Esophagus (tissue), 2 donors: ENCODE measurements around the gene NOM1. TPM values are rescaled to one million over a fixed set of nuclear protein-coding genes. Genes with fewer than 3 reads are reported as not detected.
"Not testable (repeated sequence)": the region's sequence is repeated elsewhere in the genome, so short reads cannot be mapped to it uniquely, and the experiment has no call there.

Experiments
- H3K27ac ChIP-seq, 2 donors: one replicate each; pipeline ENCODE4 v1.5.1; 2013; ENCODE audit warnings: low read depth in 2 of 2, mild to moderate bottlenecking in 2 of 2, inconsistent platforms in 1 of 2, low read length in 1 of 2, moderate library complexity in 1 of 2
- H3K27me3 ChIP-seq, 2 donors: one replicate each; pipeline ENCODE4 v1.6.1; 2013; ENCODE audit warnings: low read length in 2 of 2, control low read depth in 1 of 2, mild to moderate bottlenecking in 1 of 2; ENCODE audit not compliant: insufficient read depth in 2 of 2, control insufficient read depth in 1 of 2
- H3K36me3 ChIP-seq, 2 donors: one replicate each; pipeline ENCODE4 v1.6.1; 2013; ENCODE audit warnings: low read length in 1 of 2; ENCODE audit not compliant: control insufficient read depth in 2 of 2, insufficient read depth in 2 of 2
- H3K4me1 ChIP-seq, 2 donors: one replicate each; pipeline ENCODE4 v1.6.1; 2013; ENCODE audit warnings: low read length in 1 of 2; ENCODE audit not compliant: control insufficient read depth in 2 of 2, insufficient read depth in 2 of 2
- H3K4me3 ChIP-seq, 2 donors: one replicate each; pipeline ENCODE4 v1.5.1; 2013; ENCODE audit warnings: low read length in 2 of 2, mild to moderate bottlenecking in 2 of 2, low read depth in 1 of 2, moderate library complexity in 1 of 2
- H3K9me3 ChIP-seq, 2 donors: one replicate each; pipeline ENCODE4 v1.6.1; 2013; ENCODE audit warnings: mild to moderate bottlenecking in 2 of 2, low read depth in 1 of 2, low read length in 1 of 2, moderate library complexity in 1 of 2; ENCODE audit not compliant: control insufficient read depth in 2 of 2, insufficient read depth in 1 of 2
- WGBS, 2 donors: extraction: QIAGEN DNeasy Blood & Tissue Kit; methylation state at CpG; one replicate each; pipeline ENCODE4 v1.1.7; 2013; 5-methylcytosine and 5-hydroxymethylcytosine counted together
- polyA plus RNA-seq, 2 donors: library from polyadenylated mRNA; stranded (reverse); fragments of 200-250 nt; gene quantifications; one replicate each; pipeline ENCODE4 v1.2.3, GENCODE V29; 2013
- donor health status: healthy with polysubstance abuse.
- donor health status: Bipolar disorder and iron deficiency.

Gene NOM1
- polyA plus RNA-seq, 2 donors = 7.0 to 9.2 TPM

DNA sequence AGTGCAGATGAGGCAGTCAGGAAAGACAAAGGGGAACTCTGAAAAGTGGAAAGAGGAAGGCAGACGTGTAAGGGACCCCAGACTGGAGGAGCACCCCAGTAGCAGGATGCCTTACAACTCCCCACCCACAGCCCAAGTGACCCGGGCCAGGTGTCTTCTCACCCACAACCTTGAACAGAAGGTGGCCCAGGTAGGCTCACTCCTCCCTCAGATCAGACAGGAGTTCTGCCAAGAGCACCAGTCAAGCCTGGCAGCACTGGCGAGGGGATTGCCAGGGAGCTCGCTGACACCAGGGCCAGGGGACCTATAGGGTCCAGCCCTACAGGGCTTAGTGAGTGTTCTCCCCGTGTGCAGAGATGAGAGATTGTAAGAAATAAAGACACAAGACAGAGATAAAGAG is 29.4 kb upstream of the NOM1 start:
- Histone ChIP-seq H3K36me3 (no peaks in the 10 kb centered on the region), H3K4me3 (no peak overlapping the region), H3K9me3 (no peaks in the 10 kb centered on the region), H3K27ac (no peak overlapping the region), H3K27me3 (no peaks in the 10 kb centered on the region), H3K4me1 (no peaks in the 10 kb centered on the region)
- whole genome bisulfite sequencing, 2 donors = 66 to 78% methylated on average over 5 of the region's 5 CpGs

GRCh38 chr7:156920487-156921373 is 28.8 kb upstream of the NOM1 start:
- not testable (repeated sequence) for H3K4me1 ChIP-seq, H3K27me3 ChIP-seq, H3K9me3 ChIP-seq, H3K36me3 ChIP-seq, H3K4me3 ChIP-seq, H3K27ac ChIP-seq
- 85 to 86% methylated on average over 24 of the region's 24 CpGs for whole genome bisulfite sequencing, 2 donors

- not testable (repeated sequence) for H3K27me3 ChIP-seq, H3K27ac ChIP-seq, H3K4me1 ChIP-seq, H3K4me3 ChIP-seq, H3K9me3 ChIP-seq, H3K36me3 ChIP-seq
- WGBS, 2 donors = 80 to 84% methylated on average over 6 of the region's 6 CpGs
Observed at GRCh38 chr7:156922304-156922703, 27.2 kb upstream of the NOM1 start.

DNA sequence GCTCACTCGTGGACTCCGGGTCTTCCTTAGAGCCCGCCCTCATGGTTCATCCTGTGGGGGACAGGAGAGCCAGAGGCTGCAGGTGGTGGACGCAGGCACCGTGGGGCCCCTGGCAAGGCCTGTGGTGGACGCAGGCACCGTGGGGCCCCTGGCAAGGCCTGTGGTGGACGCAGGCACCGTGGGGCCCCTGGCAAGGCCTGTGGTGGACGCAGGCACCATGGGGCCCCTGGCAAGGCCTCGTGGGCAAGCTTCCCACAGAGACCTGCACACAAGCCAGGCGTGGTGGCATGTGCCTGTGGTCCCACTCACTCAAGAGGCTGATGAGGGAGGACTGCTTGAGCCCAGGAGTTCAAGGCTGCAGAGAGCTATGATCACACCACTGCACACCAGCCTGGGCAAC is 23.7 kb upstream of the NOM1 start:
- H3K9me3 ChIP-seq, H3K27me3 ChIP-seq, H3K36me3 ChIP-seq, H3K4me1 ChIP-seq, H3K27ac ChIP-seq, H3K4me3 ChIP-seq: not testable (repeated sequence)
- WGBS, 2 donors = 90 to 94% methylated on average over 12 of the region's 12 CpGs

DNA sequence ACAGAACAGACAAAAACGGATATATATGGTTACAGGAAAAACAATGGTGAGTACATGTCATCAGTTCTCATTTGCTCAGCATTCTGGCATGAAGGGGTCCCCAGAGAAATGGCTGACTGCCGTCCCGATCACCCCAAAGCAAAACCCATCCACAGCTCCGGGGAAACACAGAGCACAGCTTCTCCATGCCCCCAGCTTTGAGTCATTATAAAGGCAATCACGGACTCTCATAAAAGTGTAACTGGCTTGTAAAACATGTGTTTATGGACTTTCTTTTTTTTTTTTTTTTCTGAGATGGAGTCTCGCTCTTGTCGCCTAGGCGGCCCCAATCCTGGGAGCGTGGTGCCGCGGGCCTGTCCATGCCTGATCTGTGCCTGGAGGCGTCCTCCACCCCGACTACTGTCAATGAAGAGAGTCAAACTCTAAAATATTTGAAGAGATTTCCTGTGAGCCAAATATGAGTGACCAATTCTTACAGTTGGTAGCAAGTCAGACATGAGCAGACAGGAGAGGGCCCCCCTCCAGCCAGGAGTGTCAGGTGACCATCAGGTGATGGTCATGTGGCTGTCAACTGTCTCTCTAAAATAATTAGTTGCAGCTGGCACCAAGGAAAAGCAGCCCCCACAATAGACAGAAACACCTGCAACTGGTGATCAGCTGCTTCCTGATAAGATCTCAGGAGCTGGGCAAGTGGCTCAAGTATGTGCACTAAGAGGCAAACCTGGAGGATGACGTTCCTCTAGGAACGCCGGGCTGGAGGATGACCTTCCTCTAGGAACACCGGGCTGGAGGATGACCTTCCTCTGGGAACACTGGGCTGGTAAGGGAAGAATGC is 21.7 kb upstream of the NOM1 start:
- WGBS, 2 donors = 59 to 64% methylated on average over 17 of the region's 17 CpGs
- Histone ChIP-seq H3K4me3 (no peak overlapping the region), H3K27me3 (no peaks in the 10 kb centered on the region), H3K4me1 (no peaks in the 10 kb centered on the region), H3K36me3 (no peaks in the 10 kb centered on the region), H3K27ac (peak overlapping the region in 1 of 2 donors; percentile 22), H3K9me3 (no peaks in the 10 kb centered on the region)

GRCh38 chr7:156928406-156928747 is 21.1 kb upstream of the NOM1 start:
- no peaks in the 10 kb centered on the region for H3K4me1 ChIP-seq
- no peaks in the 10 kb centered on the region for H3K36me3 ChIP-seq
- H3K9me3 ChIP-seq = no peaks in the 10 kb centered on the region
- WGBS, 2 donors = 27 to 46% methylated on average over 5 of the region's 5 CpGs
- H3K4me3 ChIP-seq = no peak overlapping the region
- H3K27ac ChIP-seq = no peak overlapping the region
- no peaks in the 10 kb centered on the region for H3K27me3 ChIP-seq

DNA sequence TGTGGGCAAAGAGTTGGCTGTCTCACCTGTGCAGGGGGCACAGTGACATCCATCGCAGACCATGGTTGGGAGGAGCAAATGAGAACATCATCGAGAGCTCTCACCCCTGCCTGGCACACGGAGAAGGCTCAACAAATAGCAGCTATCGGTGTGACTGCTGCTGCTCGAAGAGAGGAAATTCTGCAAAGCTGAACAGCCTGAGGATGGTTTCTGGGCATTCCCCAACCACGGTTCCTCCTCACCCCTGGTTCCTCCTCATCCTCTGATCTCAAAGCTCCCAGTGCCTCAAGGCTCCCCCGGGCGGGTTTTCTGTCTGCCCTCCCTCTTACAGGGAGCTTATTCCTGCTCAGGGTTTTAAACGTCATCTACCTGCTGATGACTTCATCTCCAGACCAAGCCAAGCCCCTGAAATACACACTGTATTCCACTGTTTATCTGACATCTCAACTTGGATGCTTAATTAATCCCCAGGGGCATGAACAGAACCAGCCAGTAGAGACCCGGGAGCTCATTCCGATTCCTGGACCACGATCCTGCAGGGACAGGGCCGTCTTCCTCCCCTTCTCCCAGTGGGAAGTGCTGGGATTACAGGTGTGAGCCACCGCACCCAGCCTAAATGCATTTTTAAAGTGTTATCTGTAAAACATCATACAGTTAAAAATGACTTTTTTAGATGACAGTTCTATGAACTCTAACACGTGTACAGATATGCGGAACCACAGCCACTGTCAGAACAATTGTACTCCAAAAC is 19.5 kb upstream of the NOM1 start:
- 53 to 67% methylated on average over 16 of the region's 16 CpGs for WGBS, 2 donors

GRCh38 chr7:156932006-156932405 is 17.5 kb upstream of the NOM1 start:
- WGBS, 2 donors = 5 to 20% methylated on average over 7 of the region's 7 CpGs
- no peak overlapping the region for H3K27ac ChIP-seq
- no peaks in the 10 kb centered on the region for H3K27me3 ChIP-seq
- H3K9me3 ChIP-seq = no peaks in the 10 kb centered on the region
- H3K4me1 ChIP-seq = no peaks in the 10 kb centered on the region
- H3K4me3 ChIP-seq = no peak overlapping the region
- no peaks in the 10 kb centered on the region for H3K36me3 ChIP-seq

More for the DNA sequence above, 19.5 kb upstream of the NOM1 start:
- H3K27me3 ChIP-seq = no peaks in the 10 kb centered on the region
- no peak overlapping the region for H3K27ac ChIP-seq
- H3K4me1 ChIP-seq = no peaks in the 10 kb centered on the region
- no peaks in the 10 kb centered on the region for H3K36me3 ChIP-seq
- H3K9me3 ChIP-seq = no peaks in the 10 kb centered on the region
- H3K4me3 ChIP-seq = no peak overlapping the region

GRCh38 chr7:156935250-156935649 is 14.3 kb upstream of the NOM1 start:
- no peaks in the 10 kb centered on the region for H3K9me3 ChIP-seq
- 86 to 89% methylated on average over 7 of the region's 7 CpGs for WGBS, 2 donors
- no peaks in the 10 kb centered on the region for H3K4me1 ChIP-seq
- H3K27ac ChIP-seq = no peak overlapping the region
- no peak overlapping the region for H3K4me3 ChIP-seq
- H3K27me3 ChIP-seq = no peaks in the 10 kb centered on the region
- H3K36me3 ChIP-seq = no peaks in the 10 kb centered on the region
